Jurkat, Clone E6-1 (cell line): ENCODE measurements around the gene UNC119.
A peak's percentile ranks its signal among the peaks of the same experiment; 100 is the strongest.

Source experiments
- DNase-seq: peaks from one replicate; pipeline ENCODE4 v3.0.0-alpha.2; 2011; ENCODE audit warnings: low read depth, low spot score
- H3K4me3 ChIP-seq: 2 replicates; pipeline ENCODE4 v1.5.1; 2011; ENCODE audit warnings: mild to moderate bottlenecking, low read length, control low read depth, moderate library complexity

The UNC119 gene

DNA sequence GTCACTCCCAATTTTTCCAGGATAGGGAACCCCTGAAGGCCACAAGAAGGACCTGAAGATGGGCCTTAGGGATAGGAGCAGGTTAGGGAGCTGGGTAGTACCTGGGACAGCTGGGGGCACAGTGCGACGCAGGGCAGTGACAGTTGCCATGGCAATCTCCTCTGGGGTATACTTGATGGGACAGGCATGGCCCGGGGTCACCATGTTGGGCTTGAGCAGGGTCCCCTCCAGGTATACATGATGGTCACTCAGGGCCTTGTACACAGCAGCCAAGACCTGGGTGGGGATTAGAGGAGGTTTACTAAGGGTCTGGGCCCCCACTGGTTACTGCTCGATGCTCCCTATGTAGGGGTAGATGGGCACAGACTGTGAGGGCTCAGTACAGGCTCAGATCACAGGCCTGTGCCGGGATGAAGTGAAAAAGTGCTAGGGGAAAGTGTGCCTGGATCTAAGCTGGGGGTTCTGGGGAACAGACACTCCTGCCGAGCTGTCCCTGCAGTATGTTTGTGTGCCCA is 21.6 kb upstream of the UNC119 start:
- DNase-seq, result no peak
- no peak overlapping the region for H3K4me3 ChIP-seq

GRCh38 chr17:28573521-28573920 is 21.1 kb upstream of the UNC119 start:
- no peak overlapping the region for H3K4me3 ChIP-seq
- DNase-seq, result no peak

DNA sequence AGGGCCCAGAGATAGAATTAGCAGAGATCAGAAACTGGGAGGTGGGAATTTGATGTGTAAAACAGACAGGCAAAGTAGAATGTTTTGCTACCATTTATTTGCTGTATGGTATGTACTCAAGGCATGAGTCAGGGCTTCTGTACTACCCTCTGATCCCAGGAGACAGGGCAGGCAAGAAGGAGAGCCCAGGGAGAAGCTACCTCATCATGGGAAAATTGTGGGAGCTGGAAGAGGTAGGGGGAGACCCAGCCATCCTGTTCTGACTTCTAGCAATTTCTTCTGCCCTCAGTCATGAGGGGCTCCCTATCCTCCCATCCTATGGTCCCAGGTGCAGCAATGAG is 20.6 kb upstream of the UNC119 start:
- DNase-seq, result no peak
- no peak overlapping the region for H3K4me3 ChIP-seq

- no peak for DNase-seq
- H3K4me3 ChIP-seq, result peak overlapping the region; percentile 92
Measured at GRCh38 chr17:28572259-28573039, 20.0 kb upstream of the UNC119 start.

- H3K4me3 ChIP-seq, result peak within 1 kb of the TSS; percentile 92
- DNase-seq, result peak; percentile 86
Measured at GRCh38 chr17:28571361-28572122, 19.1 kb upstream of the UNC119 start, which contains the start of gene PIGS. Gene PIGS (minus strand): TSS chr17:28571524. CDS start chr17:28571496, 28 bp downstream.

GRCh38 chr17:28570716-28571360 is 18.4 kb upstream of the UNC119 start:
- peak overlapping the region; percentile 92 for H3K4me3 ChIP-seq
- DNase-seq, result no peak

GRCh38 chr17:28569446-28569845 is 17.0 kb upstream of the UNC119 start:
- H3K4me3 ChIP-seq, result no peak overlapping the region
- DNase-seq, result no peak

DNA sequence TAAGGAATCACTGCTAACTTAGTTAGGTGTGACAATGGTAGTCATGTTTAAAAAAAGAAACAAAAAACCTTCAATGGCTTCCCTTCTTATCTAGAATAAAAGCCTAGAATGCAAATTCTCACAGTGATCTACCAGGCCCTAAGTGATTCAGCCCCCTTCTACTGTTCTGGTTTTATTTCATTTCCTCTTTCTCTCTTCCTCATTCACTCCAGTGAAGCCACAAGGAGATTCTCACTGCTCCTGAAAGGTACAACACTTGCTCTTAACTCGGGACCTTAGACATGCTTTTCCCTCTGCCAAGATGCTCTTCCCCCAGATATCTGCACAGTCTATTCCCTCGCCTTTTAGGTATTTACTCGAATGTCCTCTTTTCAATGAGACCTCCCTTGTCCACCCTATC is 15.2 kb upstream of the UNC119 start:
- no peak overlapping the region for H3K4me3 ChIP-seq
- no peak for DNase-seq

DNA sequence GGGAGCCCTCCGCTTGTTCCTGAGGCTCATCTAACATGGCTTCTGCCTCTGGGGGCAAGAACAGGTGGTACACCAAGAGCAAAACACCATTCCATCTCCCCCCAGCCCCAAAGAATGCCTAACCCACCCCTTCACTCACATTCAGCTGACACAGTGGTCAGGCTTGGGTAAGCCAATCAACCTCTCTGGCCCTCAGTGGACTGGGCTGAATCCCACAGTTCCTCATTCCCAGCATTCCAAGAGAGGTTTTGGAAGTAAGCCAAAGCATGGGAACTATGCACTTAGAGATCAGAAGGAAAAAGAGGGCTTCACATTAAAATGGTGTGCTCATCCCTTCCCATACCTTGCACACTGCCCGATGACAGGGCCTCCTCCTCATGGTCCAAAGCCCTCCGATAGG is 11.1 kb upstream of the UNC119 start:
- DNase-seq, result no peak

GRCh38 chr17:28555022-28555421 is 2.6 kb upstream of the UNC119 start:
- no peak overlapping the region for H3K4me3 ChIP-seq
- DNase-seq, result no peak

More for the DNA sequence above, 11.1 kb upstream of the UNC119 start:
- no peak overlapping the region for H3K4me3 ChIP-seq

DNA sequence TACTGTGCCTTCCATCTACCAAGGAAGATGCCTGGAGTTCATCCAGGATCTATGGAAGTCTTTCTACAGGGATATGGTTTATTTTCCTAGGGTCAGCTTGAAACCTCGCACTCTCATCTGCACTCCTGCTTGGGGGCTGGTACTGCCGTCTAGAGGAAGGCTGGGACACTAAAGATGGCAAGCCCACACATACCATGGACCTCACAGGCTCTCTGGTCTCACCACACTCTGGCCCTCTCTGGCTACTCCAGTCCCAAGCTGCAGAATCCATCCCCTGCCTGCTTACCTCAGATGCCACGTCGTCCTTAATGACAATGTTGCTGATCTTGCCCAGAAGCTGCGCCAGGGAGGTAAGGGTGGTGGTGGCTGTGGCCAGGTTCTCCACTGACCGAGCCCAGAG is 2.1 kb upstream of the UNC119 start:
- no peak for DNase-seq
- no peak overlapping the region for H3K4me3 ChIP-seq

DNA sequence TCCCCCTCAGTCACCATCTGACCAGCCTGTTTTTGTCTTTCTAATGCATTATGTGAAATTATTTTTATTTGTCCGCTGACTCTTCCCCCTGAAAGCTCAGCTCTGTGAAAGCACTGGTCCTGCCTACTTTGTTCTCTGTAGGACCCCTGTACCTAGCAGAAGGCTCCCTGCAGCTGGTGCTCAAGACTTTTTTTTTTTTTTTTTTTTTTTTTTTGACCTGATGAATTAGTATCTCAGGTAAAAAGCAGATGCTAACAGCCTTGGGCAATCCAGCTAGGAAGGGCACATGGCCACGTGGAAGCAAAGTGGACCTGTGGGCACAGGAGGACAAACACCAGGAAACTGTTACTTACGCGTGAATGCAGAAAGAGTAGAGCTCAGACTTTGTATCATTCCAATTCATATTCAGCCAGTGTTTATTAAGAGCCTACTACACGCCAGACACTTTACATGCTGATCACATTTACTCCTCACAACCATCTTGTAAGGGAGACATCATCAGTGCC is 629 bp upstream of the UNC119 start:
- peak overlapping the region; percentile 18; the same call in 1 of the 2 replicates for H3K4me3 ChIP-seq
- DNase-seq, result no peak

DNA sequence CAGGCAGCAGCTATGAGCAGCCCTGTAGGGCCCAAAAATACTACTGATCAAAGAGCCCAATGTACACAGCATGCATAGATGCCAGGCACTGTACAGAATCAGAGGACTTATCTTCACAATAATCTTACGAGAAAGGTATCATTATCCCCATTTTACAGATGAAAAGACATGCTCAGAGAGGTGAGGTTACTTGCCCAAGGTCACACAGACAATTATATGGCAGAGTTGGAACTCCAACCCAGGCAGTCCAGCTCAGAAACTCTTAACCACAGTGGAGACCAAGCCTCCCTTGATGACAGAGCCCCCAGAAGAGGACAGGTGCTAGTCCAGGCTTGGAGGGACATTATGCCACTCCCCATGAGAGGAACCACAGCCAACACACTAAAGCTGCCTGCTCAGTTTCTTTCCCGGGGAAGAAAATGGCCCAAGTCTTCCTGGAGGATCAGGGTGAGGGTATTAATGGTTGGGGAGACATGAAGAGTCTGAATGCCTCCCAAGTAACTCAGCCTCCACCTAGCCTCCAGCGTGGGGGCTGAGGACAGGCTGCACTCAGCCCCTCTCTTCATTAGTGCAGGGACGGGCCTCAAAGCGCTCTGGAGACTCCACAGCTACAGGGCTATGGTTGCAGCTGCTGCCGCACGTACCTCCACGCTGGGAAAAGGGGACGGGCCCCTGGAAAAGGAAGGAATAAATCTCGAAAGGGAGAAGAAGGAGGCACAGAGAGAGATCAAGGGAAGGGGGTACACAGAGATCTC is 826 bp downstream of the UNC119 start:
- no peak for DNase-seq
- H3K4me3 ChIP-seq, result peak overlapping the region; percentile 60

- no peak overlapping the region for H3K4me3 ChIP-seq
- DNase-seq, result no peak
Measured at GRCh38 chr17:28550858-28551257, 1.6 kb downstream of the UNC119 start.

DNA sequence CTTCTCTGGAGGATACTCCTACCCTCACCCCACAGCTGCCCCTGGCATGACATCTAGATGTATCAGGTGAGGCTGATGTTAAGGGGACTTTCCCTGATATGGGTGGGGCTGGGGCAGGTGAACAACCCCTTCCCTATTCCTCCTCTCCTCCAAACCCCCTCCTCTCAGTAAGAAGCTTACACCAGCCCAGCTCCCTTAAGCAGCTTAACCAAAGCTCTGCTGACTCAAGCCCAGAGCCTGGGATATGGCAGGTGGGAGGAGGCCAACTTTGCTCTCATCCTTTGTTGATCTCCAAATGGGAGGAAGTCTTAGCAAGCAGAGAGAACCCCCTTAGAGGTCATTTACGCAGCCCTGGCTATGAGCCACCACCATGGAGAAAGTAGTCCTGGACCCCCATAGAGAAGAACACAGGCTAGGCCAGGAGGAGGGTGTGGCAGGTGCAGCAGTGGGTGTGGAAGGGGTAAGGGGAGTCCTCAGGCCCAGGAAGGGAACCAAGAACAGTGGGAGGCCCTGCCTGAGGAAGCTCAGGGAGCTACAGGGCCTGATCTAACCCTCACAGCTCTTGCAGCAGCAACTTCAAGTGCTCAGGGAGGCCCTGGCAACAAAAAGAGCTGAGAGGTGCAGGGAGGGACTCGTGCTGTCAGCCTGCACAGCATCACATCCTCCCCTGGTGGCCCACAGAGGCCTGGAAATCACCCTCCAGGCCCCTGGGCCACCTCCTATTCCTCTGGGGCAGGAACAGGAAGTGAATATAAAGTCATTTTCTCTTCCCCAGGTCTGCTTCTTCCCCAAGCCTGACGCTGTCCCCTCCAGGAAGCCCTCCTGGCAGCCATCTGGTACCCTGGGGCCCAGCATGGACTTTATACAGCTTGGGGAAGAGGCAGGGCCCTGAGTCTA is 2.9 kb downstream of the UNC119 start:
- no peak overlapping the region for H3K4me3 ChIP-seq
- peak; percentile 19 for DNase-seq

DNA sequence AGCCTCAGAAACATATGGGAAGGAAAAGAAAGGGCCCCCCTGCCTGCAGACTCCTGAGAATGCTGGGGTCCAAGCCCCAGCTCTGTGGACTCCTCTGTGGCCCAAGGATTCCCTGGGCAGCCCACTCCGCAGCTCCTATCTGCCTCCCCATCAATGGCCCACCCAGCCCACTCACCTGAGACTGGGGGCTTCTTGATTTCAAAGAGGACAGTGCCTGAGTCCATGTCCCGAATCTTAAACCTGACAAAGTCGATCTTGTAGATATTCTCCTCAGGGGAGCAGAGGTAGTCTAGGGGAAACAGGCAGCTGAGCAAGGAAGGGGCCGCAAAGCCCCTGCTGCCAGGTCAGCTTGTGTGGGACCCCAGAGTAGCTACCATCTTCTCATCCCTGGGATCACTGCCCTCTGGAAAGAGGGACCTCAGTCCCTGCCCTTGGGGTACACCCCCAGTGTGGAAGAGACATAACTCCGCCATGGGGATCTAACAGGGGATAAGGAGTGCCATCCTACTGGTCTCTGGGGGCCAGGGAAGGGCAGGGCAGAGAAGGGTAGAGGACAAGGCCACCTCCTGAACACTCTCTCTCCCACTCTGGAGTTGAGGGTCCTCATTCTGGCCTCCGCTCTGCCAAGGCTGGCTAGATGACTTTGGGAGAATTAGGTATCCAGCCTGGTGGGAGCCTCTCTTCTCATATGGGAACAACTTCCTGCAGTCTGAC is 3.9 kb downstream of the UNC119 start:
- H3K4me3 ChIP-seq, result no peak overlapping the region
- DNase-seq, result no peak

DNA sequence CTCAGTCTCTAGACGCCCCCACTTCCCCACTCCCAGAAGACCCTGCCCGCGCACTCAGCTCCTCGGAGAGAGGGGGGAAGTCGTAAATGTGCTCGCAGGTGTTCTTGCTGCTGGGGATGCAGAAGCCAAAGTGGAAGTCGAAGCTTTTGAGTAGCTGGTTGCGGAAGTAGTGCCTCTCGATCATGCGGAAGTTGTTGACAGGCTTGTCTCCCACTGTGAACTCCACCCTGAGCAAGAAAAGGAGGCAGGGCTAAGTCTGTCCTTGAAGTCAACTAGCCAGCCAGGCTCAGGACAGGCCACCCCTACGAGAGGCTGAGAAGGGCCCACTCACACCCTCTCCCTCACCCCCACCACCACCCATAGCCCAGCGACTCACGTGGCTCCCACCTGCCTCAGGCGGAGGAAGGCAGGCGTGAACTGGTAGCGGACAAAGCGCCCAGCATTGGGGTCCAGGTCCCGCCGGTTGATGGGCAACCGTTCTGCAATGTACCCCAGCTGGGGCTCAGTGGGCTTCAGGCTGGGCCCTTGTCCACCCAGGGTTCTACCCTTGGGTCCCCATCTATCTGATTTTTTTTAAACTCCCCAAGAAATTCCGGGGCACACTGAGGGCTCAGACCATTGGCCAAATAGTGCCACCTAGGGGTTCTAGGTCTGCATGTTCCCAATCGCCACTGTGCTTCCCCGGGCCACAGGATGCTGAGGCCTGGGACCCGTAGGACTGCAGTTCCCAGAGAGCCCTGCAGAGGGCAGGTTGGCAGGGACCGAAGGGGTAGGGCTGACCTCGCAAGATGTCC is 4.6 kb downstream of the UNC119 start:
- peak; percentile 45 for DNase-seq
- H3K4me3 ChIP-seq, result no peak overlapping the region
